ENCODE measurements around the gene NOC4L.

NOC4L gene

DNA sequence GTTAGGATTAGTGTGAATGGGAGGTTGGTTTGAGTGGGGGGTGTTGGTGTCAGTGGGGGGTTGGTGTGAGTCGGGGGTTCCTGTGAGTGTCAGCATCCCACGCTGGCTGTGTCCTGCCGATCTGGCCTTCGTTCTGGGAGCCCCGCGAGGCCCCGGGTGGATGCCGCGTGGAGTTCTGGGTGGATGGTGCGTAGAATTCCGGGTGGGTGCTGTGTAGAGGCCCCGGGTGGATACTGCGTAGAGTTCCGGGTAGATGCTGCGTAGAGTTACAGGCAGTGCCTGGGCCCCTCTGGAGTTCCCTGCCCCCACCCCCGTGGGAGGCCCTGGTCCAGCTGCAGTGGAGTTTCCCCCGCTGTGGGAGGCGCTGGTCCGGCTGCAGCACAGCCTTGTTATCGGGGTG, 8.7 kb downstream of the NOC4L start:
- Mint-ChIP-seq H3K27me3 (ENCODE audit: low read depth, poor library complexity) (no peaks in the 10 kb centered on the region), H3K9me3 (no peaks in the 10 kb centered on the region), H3K4me3 (no peak overlapping the region), H3K27ac (no peak overlapping the region), H3K36me3 (ENCODE audit: low read depth) (peaks cover 4% of the 10 kb centered on the region), H3K4me1 (peaks cover 11% of the 10 kb centered on the region)
- TF ChIP-seq, protein P1, sequence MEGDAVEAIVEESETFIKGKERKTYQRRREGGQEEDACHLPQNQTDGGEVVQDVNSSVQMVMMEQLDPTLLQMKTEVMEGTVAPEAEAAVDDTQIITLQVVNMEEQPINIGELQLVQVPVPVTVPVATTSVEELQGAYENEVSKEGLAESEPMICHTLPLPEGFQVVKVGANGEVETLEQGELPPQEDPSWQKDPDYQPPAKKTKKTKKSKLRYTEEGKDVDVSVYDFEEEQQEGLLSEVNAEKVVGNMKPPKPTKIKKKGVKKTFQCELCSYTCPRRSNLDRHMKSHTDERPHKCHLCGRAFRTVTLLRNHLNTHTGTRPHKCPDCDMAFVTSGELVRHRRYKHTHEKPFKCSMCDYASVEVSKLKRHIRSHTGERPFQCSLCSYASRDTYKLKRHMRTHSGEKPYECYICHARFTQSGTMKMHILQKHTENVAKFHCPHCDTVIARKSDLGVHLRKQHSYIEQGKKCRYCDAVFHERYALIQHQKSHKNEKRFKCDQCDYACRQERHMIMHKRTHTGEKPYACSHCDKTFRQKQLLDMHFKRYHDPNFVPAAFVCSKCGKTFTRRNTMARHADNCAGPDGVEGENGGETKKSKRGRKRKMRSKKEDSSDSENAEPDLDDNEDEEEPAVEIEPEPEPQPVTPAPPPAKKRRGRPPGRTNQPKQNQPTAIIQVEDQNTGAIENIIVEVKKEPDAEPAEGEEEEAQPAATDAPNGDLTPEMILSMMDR (IDR thresholded peaks at IDR 0.05): no peak
- peak; percentile 6 for DNase-seq

DNA sequence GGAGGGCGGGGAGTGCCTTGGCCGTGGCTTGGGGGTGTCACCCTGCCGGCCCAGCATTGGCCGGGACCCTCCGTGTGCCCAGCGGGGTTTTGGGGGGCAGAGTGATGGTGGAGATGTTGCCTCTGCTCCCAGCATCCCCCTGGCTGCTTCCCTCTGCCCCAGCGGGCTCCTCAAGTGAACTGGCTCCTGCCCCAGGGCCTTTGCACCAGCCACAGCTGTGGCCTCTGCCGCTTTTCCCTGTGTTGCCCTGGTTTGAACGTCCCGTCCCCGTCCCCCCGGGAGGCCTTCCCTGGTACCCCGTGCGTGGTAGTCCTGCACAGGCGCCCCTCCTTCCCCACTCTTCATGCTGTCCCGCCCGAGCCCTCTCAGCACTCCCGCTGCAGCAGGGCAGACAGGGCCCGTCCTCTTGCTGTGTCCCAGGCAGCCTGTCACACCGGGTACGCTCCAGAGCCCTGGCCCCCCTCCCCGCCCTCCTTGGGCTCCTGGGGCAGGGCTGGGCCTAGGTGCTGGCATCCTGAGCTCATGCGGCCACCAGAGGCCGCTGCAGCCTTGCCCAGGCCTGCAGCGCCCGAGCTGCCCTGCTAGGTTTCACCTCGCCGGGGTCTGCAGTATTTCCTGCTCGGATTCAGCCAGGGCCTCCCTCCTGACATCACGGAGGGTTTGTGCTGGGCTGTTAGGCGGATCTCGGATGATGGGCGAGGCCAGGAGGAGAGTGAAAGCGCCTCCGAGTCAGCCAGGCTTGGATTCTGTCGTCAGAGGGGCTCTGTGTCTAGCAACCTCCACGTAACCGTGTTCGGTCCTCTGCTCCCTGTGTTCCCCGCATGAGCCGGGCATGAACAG, 9.5 kb downstream of the NOC4L start:
- DNase-seq: peak; percentile 84
- H3K27me3 Mint-ChIP-seq (ENCODE audit: low read depth, poor library complexity): no peaks in the 10 kb centered on the region
- no peak overlapping the region for H3K4me3 Mint-ChIP-seq
- H3K36me3 Mint-ChIP-seq (ENCODE audit: low read depth): no peaks in the 10 kb centered on the region
- H3K9me3 Mint-ChIP-seq: no peaks in the 10 kb centered on the region
- TF ChIP-seq, protein P1 (IDR thresholded peaks at IDR 0.05): peak; percentile 95
- H3K4me1 Mint-ChIP-seq: peaks cover 11% of the 10 kb centered on the region
- no peak overlapping the region for H3K27ac Mint-ChIP-seq

DNA sequence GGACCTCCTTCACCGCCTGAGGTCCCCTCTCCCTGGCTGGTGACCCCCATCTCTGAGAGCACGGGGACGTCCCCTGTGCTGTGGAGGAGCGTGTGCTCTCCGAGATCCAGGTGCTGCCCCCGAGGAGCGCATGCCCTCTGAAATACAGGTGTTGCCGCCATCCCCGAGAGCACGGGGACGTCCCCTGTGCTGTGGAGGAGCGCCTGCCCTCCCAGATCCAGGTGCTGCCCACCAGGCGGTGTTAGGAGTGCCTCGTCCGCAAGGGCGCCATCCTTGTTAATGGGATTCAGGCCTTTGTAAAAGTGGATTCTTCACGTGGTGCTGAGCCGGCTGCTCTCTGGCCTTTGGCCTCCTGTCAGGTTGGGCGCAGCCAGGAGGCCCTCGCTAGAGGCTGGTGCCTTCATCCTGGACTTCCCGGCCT, 10.1 kb downstream of the NOC4L start:
- Mint-ChIP-seq H3K36me3 (ENCODE audit: low read depth) (no peaks in the 10 kb centered on the region), H3K27ac (no peak overlapping the region), H3K4me3 (no peak overlapping the region), H3K9me3 (no peaks in the 10 kb centered on the region), H3K4me1 (peaks cover 11% of the 10 kb centered on the region), H3K27me3 (ENCODE audit: low read depth, poor library complexity) (no peaks in the 10 kb centered on the region)
- DNase-seq: no peak
- TF ChIP-seq, protein P1 (IDR thresholded peaks at IDR 0.05): no peak

DNA sequence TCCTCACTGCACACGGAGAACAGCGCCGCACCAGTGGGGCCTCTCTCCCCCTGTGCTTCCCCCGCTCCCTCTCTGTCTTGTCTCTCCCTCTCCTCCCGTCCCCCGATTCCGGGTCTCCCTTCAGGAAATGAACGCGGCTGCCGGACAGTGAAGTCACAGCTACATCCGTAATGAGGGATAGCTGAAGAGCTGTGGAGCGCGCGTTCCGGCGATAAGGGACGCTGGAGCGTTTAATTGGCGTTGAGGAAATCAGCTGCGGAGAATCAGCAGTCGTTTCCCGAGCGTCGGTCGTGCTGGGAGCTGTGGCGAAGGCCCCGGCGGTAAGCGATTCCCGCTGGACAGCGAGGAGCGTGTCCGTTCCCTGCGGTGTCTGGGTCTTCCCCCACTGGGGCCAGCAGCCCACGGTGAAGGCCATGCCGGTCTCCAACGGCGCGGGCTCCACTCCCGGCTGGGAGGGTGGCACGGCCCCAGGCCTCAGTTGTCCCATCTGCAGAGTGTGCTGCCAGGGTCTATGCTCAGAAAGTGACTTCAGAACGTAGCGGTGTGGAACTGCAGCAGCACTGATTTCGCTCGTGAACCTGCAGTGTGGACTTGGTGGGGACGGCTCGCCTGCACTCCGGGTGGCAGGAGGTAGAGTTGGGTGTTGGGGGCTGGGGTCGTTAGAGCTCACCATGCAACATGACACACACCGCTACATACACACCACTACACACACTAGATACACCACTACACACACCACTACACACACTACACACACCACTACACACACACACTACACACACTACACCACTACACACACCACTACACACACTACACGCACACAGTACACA, 10.9 kb downstream of the NOC4L start:
- Mint-ChIP-seq H3K27ac (peak overlapping the region; percentile 36), H3K4me1 (peaks cover 11% of the 10 kb centered on the region), H3K36me3 (ENCODE audit: low read depth) (no peaks in the 10 kb centered on the region), H3K4me3 (no peak overlapping the region), H3K9me3 (no peaks in the 10 kb centered on the region), H3K27me3 (ENCODE audit: low read depth, poor library complexity) (no peaks in the 10 kb centered on the region)
- DNase-seq: peak; percentile 46
- TF ChIP-seq, protein P1 (IDR thresholded peaks at IDR 0.05): no peak

DNA sequence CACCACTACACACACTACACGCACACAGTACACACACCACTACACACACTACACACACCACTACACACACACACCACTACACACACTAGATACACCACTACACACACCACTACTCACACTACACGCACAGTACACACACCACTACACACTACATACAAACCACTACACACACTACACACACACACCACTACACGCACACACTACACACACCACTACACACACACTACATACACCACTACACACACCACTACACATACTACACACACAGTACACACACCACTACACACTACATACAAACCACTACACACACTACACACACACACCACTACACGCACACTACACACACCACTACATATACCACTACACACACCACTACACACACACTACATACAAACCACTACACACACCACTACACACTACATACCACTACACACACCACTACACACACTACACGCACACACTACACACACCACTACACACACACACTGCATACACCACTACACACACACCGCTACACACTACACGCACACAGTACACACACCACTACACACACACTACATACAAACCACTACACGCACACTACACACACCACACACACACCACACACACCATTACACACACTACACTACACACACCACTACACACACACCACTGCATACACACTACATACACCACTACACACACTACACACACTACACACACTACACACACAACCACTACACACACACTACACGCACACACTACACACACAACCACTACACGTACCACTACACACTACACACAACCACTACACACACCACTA, 11.7 kb downstream of the NOC4L start:
- DNase-seq: no peak
- Mint-ChIP-seq H3K4me1 (peaks cover 11% of the 10 kb centered on the region), H3K27me3 (ENCODE audit: low read depth, poor library complexity) (no peaks in the 10 kb centered on the region), H3K36me3 (ENCODE audit: low read depth) (no peaks in the 10 kb centered on the region), H3K4me3 (no peak overlapping the region), H3K9me3 (no peaks in the 10 kb centered on the region), H3K27ac (no peak overlapping the region)
- TF ChIP-seq, protein P1 (IDR thresholded peaks at IDR 0.05): no peak
